ENCODE measurements around the gene NRXN3.

NRXN3 gene

DNA sequence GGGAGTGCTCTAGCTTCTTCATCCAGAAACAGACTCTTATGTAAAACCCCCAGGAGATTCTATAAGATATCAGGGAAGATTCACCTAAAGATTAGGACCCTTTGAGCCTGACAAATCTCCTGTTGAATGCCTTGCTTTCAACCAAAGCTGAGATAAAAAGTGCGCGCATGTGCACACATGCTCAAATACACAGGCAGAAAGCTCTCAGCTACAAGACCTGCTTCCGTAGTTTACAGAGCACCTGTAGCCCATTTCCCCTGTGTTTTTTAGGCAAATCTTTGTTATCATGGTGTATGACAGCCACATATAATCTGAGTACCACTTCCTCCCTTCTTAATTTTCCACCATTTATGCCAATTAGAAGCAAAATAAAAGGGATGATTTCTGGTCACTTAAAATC is 866.9 kb downstream of the NRXN3 start:
- no peak for DNase-seq

DNA sequence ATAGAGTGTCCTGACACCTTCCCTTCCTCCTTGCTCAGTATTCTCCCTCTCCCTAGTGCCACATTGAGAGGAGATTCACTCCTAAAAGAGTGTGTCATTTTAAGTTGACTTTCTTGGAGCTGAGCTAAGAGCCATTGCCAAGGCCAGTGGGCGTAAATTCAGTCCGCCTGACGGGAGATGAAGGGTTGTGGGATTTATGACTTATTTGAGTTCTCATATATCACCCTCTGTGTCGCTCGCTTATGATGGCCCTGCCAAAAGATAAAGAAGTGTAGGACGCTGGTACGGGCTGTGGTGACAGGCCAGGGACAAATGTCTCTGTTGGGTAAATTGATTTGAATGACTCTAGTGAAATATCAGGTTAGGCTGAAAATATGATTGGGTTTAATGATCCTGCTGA is 867.4 kb downstream of the NRXN3 start:
- no peak for DNase-seq

DNA sequence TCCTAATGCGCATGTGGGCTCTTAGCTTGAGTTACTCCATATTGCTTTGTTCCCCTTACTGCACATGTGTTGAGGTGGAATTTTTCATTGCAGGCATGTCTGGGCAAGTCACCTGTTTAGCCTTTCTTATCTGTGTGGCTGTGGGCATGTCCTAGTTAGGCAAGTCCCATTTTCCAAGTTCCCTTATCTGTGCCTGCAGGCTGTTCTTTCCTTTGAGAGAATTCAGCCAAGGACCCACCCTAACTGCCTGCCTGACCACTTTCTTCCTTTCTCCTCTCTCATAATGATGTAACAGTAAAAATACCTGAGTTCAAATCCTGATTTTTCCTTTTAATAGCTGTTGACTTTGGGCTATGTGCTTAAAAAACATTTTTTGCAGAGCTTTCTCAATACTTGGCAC is 870.6 kb downstream of the NRXN3 start:
- DNase-seq = no peak

DNA sequence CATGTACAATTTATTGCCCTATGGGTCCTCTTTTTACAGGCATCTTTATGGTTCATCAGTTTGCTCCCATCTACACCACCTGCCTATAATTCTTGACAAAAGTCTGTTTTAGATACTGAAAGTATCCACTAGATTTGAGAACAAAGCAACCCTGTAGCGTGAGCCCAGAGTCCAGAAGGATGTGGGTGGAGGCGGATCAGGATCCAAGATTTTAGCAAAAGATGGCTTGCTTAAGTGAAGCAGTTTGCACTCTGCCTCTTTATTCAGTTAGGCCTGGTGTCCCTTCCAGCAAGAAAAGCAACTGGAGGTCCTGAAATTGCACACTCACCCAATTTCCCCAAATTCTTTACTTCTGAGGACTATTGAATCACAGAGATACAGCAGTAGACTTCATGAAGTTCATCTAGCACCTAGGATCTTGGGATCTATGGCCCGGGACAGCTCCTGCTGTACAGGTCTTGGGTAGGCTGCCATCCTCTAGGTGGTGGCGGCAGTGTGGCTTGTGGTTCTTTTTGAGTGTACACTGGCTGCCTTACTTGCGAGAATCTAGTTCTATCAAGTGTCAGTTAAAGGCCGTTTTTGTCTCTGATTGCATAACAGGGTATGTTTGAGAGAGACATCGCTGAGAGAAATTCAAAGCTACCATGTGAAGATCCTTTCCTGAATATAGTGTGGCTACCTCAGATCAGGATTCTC is 873.2 kb downstream of the NRXN3 start:
- DNase-seq = no peak

DNA sequence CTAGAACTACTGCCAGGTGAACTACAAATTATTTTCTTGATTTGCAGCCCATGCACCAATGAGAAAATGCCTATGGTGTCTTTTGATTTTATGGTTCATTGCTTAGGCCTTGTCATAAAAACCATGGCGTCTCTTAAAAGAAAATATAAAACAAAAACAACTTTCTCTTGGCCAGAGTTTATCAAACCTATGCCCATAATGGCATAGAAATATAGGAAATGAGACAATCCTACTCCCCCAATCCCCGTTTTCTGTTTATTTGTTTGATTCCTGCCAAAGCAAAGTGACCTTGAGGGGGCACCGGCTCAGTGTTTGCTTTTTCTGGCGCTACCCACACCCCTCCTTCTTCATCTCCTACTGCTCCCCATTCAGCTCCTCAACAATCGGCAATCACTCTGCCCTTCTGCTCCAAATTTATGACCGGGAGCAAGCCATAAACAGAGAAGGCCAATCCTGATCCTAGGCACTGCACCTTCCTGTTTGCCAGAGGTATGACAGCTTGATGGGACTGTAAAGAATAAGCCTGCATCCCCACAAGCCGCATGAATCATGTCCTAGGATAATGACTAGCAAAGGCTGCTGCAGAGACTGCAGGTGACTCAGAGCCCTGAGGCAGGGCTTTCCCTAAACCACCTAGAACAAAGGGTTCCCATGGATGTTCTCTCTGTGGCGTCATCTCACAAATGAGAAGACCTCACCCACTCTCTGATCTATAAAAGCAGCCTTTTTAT is 874.9 kb downstream of the NRXN3 start:
- no peak for DNase-seq

DNA sequence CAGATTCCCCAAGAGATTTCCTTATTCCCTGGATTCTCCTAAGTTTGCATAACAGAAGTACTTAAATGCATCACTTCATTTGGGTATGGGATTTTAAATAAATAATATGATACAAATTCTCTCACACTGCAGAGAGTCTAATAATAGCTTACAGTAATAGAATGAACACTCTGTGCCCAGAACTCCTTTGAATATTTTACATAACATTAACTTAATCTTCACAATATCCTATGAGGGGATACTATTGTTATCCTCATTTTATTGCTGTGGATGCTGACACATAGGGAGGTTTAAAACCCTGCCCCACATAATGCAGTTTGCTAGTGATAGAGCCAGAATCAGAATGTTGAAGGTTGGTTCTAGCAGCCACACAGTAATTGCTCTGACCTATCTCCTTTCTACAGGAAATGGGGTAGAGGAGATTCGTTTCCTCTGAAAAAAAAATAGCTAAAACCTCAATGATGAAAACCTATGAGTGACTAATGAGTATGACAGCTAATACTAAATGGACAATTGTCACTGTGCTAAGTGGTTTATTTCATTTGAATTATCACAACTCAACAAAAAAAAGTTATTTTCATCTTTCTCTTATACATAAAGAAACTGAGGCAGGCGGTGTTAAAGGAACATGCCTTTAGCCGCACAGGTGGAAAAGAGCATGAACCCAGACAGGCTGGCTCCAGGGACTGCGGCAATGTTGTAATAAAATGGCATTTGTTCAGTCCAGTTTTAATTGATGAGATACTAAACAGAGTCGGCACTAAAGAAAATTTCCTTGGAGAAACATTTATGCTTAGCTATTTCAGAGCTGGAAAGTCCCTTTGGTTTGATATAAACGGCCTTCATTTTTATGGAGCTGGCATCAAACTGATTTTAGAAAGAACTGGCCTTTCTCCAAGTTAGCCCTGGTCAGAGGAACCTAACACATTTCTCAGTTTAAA is 880.9 kb downstream of the NRXN3 start:
- DNase-seq = no peak

DNA sequence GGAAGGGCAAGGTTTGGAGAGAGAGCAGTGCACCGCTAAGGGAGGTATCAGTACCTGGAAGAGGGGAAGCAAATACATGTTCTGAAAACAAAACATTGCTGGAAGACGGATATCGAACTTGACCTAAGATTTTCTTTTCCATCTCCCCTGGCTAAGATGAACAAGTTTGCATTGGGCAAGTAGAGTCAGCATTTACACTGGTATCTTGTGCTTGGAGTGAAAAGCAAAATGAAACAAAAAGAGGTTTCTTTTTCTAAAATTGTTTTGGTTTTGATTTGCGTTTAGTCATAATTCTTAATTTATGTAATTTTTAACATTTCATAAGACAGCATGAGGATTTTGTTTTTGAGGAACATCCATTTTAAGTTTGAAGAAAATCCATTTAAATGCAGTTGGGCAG is 881.6 kb downstream of the NRXN3 start:
- DNase-seq = no peak

DNA sequence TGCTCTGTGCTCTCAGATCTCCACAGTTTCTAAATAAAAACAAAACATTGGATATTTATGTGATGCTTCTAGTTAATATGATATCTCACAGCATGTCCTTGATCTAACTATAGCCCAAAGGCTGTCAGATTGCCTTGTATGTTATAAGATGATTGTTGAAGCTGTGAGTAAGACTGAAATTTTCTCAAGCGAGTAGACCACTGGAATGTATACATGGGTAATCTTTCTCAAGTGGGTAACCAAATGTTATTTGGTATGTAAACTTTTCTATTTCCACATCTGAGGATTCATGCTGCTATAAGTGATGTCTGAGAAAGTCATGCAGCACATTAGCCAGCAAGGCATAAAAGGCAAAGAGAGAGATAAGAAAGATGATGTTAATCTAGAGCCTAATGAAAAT is 886.7 kb downstream of the NRXN3 start:
- DNase-seq = no peak

DNA sequence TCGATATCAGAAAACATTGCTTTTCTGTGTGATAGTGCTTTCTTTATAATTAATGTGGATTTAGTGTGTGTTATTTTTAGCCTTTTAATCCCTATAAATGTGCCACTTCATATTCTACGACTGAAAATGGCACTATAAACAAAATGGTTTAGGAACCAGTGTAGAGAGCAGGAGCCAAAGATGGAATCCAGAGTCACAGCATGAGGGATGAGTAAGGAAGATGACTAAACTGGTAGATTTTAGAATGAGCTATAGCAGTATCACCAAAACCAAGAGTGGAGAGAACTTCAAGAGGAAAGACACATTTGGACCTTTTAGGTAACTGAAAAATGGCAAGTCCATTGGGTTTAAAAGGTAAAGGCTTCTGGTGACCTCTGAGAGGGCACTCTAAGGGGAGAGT is 887.2 kb downstream of the NRXN3 start:
- DNase-seq = no peak

DNA sequence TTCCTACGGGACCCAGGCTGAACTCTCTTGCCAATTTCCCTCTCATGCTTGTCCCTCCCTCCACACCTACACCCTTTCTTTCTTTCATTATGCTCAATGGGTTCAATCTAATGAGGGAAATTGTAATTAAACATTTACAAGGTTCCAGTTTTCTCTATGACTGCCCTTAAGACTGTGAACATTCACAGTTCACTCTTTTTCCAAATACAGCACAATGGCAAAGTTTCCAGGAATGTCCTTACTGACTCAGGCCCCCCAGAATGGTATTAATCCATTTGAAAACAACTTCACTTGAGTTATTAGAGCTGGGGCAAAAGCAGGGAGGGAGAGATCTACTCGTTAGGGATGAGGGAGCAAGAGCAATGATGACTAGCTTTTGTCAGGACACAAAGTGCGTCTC is 892.1 kb downstream of the NRXN3 start:
- no peak for DNase-seq

DNA sequence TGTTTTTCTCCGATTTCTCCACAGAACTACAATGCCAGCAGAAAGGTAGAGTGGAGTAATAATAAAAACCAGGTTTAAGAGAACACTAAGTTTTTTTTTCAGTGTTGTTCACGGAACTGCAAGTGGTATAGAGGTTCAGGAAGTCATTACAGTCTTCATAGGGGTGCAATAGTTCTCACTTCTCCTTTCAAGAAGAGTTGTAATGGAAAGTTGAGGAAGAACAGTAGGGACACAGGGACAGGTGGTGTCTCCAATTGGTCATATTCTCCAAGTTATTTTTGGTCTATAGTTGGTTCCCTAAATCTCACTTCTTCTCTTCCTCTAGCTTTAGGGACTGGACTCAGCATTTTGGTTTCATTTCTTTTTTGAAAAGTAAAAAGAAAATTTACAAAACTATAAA is 894.0 kb downstream of the NRXN3 start:
- DNase-seq = no peak

DNA sequence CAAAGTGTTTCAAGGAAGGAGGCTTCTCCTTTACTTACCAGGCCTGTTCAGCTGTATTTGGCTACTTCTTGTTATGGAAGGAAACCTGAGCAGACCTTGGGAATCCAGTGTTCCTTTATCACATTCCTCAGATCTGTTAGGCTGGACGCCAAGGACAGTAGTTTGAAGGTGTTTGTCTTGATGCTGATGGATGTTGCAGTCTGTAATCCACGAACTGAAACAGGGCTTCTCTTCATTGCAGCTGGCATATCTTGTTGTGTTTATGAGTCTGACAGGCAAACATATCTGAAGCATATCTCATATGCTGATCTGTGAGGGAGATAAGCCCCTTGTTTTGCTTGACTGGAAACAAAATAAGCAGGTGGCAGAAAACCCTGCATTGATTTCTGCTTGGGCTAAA is 904.3 kb downstream of the NRXN3 start:
- DNase-seq = no peak

DNA sequence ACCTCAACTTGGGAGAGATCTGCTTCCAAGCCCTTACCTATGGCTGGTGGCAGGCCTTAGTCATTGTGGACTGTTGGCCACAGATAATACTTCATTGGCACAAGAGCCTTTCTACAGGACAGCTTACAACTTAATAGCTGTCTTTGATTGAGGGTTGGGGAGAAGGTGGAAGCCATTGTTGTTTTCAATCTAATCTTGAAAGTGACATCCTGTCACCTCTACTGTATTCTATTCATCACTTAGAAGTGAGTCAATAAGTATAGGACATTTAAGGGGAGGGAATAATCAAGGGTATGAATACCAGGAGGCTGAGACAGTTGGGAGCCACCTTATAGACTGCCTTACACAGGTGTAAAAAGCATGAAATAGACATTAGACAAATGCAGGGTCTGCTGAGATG is 906.3 kb downstream of the NRXN3 start:
- DNase-seq = no peak

DNA sequence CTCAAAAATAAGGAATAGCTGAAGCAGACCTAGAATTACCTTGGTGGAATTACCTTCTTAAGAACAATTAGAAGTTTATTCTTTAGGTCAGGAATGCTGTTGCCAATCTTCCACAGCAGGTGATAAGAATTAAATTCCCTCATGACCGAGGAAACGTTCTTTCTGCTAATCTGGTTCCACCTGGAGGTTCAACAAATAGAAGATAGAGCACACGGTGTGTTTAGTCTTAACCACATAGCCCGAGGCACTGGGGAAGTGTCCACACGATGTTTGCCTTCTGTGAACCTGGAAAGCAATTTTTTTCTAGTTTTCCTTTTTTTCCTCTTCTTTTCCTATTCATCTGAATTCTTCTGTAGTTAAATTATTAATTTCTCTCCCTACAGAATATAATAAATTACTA is 906.9 kb downstream of the NRXN3 start:
- DNase-seq = no peak

DNA sequence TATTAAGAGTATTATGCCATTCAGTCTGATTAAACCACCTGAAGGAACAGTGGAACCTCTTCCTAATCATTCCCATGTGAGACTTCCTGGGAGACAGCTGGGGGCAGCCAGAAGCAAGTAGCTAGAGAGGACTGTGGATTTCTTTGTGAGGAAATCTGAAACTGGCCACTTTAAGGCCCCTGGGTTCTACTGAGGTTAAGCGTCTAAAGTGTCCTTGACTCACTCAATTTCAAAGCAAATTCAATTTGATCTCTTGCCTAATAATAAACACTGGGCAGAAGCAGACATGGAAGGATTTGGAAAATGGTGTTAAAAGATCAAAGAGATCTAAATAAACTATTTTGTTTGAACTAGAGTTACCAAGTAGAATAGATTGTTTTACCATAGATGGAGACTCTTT is 909.9 kb downstream of the NRXN3 start:
- DNase-seq = no peak

DNA sequence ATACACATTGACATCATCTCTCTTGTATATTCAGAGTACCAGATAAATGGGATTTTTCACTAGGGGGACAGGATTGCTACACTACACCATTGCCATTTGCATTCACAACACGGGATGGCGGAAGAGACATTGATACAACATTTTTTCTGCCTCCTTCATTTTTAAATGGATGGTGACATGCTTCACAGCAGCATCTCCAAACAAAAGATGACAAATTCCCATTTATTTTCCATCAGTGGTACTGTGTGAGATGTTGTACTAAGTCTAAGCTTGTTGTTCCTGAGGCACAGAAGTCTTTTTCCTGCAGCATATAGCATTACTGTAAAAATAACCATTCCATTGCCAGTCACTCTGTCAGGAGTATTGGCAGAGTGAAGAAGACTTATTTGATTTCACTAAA is 912.7 kb downstream of the NRXN3 start:
- no peak for DNase-seq

DNA sequence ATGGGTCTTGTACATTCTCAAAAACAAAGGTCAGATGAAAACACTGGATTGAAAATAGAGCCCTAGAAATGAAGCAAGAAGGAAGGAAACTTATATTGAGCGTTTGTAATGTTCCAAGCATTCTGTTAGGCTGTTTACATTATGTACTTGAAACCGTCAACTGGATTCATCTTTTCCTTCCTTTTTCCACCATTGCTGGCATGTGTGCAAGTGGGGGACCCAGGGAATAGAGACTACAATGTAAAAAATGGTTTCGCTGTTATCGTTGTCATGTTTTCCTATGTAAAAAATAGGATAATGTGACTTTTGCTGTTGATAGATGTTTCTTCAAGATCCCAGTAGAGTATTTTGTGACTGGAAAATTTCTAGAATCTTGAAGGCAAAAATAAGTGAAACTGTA is 913.2 kb downstream of the NRXN3 start:
- DNase-seq = no peak

DNA sequence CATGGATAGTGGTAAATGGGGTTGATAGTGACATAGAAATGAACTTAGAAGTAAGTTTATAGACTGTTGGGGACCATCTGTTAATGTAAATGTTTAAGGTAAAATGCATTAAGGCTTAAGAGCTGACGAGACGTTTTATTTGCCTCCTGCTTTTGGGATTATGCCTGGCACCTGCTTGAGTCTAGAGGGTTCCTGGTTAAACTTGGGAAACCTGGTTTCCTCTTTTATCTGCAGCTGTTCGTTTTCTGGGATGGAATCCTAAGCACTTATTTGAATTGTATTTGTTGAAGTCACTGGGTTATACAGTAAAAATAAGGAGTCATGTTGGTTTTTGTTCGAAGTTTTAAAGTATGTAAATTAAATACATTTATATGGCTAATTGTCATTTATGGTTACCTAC is 914.7 kb downstream of the NRXN3 start:
- no peak for DNase-seq

DNA sequence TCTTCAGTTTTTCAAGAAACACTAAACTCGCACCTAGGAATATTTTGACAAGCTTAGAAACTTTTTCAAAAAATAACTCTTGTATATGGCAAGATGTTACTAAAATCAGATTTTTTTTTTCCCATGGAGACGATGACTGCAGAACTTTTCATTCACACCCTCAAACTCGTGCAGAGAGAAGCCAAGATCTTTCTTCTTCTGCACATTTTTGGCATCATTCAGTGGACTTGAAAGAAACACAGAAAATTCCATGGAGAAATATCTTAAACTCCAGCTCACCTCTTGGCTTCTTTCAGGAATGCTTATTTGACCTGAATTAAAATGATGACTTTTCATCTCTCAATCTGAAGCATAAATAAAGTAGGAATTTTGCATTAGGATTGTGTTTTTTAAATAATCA is 919.4 kb downstream of the NRXN3 start:
- DNase-seq = no peak

DNA sequence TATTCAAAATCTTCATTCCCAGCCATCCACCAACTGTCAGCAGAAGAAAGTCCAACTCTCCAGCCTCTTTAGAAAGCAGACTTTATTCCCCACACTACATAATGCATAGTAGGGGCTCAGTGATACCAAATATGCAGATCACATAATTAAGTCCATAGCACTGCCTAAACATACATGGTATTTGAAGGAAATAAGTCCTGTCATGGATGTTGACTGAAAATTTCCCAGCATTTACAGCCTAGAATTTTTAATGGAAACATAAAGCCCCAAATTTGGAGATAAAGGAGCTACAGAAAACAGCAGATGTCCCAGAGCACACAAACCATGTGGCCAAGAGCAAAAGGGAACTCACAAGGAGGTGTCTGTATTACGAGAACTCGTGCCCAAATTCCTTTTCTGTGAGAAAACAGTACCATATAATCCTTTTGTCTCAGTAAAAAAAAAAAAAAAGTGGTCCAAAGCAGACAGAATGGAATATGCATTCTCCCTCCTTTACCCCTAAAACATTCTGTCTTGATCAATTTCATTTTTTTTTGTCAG is 920.5 kb downstream of the NRXN3 start:
- no peak for DNase-seq

DNA sequence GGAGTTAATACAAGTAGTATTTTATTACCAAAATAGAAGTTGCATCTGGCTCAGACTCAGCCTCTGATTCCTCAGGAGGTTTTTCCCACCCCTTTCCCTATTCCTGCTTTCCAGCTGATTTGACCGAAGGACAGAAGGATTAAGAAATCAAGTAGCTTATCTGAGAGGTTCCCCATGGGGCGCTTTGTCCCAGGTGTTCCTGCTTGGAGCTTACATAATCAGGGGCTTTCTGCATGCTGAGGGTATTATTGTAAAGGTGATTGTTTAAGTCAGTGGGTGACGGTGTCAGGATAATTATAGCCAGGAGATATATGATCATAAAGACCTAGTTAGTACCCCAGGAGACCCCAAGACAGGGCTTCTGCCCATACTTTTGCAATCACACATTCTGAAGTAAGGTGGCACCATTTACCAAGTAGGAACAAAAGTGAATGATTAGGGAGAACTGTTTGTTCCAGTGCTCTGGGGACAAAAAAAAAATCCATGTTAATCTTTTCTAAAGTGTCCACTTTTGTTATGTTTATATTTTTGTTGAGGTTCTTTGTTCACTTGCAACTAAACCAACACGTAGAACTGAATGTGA is 921.3 kb downstream of the NRXN3 start:
- no peak for DNase-seq

DNA sequence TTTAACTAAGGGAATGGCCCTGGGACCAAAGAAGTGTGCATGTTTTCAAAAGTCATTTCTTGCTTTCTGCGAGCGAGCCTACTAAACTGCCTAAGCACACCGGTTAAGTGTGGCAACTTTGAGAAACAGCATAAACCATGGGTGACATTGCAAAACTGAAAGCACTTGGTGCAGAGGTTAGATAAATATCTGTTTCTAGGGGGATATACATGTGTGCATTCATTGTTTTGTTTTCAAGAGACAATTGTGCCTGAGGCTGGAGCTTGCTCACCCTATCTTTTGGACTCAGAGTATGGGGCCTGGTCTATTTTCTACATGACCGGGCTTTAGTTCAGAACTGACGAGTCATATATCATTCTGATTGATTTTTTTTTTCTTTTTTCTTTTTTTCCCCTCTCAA is 923.4 kb downstream of the NRXN3 start:
- DNase-seq = no peak

DNA sequence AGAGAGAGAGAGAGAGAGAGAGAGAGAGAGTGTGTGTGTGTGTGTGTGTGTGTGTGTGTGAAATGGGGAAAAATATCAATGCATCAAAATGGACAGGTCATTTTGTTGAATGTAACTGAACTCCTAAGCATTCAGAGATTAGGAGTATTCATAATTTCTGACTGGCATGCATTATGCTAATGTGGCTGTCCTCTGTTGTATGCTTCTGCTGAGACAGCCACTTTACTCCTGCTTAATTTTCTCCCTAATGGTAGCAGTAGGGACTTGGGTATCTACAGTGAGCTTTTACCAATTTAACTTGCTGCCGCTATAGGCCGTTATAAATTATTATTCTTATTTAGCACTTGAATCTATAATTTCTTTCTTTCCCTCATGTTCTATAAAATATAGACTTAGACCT is 924.8 kb downstream of the NRXN3 start:
- no peak for DNase-seq

All from activated CD4-positive, alpha-beta T cell treated with anti-CD3 and anti-CD28 coated beads, Interleukin-2, amount 50 U/mL, for 1 hour (primary cell).